ENCODE data around the gene UBE2R2.
"Not testable (repeated sequence)": the region's sequence is repeated elsewhere in the genome, so short reads cannot be mapped to it uniquely, and the experiment has no call there.

The UBE2R2 gene

DNA sequence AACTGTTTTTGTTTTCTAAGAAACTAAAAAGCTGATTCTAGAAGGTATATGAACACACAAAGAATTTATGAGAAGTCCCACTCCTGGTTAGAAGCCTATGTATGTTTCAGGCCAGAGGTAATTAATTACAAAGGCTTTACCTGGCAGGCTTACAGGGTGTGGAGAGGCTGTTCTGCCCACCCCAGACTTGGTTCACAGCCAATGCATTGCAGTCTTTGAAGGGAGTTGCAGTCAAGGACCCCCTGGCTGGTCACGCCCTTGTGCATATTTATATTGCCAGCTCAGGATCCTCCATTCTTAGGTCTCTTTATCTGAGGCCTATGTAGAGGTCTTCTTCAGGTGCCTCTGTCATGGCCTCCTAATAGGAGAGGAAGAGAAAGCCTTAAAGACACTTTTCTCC, 35.2 kb upstream of the UBE2R2 start:
- H3K4me3 ChIP-seq (ENCODE audit: low read depth, low read length), result no peak overlapping the region
- DNase-seq (ENCODE audit: low read depth, low spot score), result no peak
- TF ChIP-seq, protein P1, sequence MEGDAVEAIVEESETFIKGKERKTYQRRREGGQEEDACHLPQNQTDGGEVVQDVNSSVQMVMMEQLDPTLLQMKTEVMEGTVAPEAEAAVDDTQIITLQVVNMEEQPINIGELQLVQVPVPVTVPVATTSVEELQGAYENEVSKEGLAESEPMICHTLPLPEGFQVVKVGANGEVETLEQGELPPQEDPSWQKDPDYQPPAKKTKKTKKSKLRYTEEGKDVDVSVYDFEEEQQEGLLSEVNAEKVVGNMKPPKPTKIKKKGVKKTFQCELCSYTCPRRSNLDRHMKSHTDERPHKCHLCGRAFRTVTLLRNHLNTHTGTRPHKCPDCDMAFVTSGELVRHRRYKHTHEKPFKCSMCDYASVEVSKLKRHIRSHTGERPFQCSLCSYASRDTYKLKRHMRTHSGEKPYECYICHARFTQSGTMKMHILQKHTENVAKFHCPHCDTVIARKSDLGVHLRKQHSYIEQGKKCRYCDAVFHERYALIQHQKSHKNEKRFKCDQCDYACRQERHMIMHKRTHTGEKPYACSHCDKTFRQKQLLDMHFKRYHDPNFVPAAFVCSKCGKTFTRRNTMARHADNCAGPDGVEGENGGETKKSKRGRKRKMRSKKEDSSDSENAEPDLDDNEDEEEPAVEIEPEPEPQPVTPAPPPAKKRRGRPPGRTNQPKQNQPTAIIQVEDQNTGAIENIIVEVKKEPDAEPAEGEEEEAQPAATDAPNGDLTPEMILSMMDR (IDR thresholded peaks at IDR 0.05; ENCODE audit: insufficient read depth, low read length, missing control alignments), result no peak
- POLR2A ChIA-PET, result interaction anchor here (0.6 kb wide), 1 partner anchor 18 kb away, joined by 3 read pairs; no protein-coding TSS in a partner anchor
- CTCF ChIA-PET, result interaction anchor here (4.2 kb wide), 2 partner anchors 31 to 43 kb away, joined by 26 to 52 read pairs; no protein-coding TSS in a partner anchor

DNA sequence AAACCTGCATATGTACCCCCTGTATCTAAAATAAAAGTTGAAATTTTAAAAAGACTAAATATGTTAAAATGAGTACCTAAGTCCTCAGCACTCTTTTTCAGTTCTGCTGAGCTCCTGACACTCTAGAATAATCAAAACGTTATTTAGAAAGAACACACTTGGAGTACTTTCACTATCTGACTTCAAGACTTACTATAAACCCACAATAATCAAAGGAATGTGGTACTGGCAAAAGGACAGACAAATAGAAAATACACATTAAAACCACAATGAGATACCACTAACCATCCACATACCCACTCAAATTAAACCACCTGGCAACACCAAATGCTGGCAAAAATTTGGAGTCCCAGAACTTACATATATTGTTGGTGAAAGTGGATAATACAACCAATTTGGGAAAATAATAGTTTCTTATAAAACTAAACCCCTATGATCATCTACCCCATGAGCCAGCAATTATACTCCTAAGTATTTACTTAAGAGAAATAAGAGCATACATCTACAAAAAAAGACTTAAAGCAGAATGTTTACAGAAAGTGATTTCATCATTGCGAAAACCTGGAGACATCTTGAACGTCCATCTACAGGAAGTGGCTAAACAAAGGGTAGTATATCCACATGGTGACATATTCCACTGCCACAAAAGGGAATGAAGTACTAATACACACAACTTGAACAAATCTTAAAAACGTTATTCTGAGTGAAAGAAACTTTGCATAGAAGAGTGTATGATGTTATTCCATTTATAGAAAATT, 34.4 kb upstream of the UBE2R2 start:
- TF ChIP-seq, protein P1 (IDR thresholded peaks at IDR 0.05; ENCODE audit: insufficient read depth, low read length, missing control alignments), result no peak
- H3K4me3 ChIP-seq (ENCODE audit: low read depth, low read length), result no peak overlapping the region
- POLR2A ChIA-PET, result interaction anchor here (0.6 kb wide), 1 partner anchor 17 kb away, joined by 3 read pairs; no protein-coding TSS in a partner anchor
- CTCF ChIA-PET, result interaction anchor here (1.2 to 2.0 kb wide), 2 partner anchors 10 to 31 kb away, joined by 3 to 11 read pairs; no protein-coding TSS in a partner anchor
- no peak for DNase-seq (ENCODE audit: low read depth, low spot score)

DNA sequence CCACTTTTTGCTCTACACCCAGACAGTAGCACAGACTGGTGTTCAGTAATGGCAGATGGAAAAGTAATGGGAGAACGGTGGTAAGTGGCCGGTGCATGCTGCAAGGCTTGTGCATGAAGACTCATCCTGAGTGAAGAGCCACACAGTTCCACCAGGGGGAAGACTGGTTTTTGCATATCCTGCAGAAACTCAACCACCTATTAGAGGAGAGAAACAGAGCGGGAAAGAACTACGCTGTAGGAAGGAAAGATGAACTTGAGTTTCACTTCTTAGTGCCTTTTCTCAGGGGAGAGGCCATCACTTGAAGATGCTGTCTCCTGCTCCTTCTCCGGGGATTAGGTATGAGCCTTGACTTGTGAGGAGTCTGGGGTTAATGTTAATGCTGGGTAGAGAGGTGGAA, 31.0 kb upstream of the UBE2R2 start:
- ChIA-PET CTCF (no interaction called here), POLR2A (no interaction called here)
- no peak for DNase-seq (ENCODE audit: low read depth, low spot score)
- H3K4me3 ChIP-seq (ENCODE audit: low read depth, low read length), result no peak overlapping the region
- TF ChIP-seq, protein P1 (IDR thresholded peaks at IDR 0.05; ENCODE audit: insufficient read depth, low read length, missing control alignments), result peak; percentile 29

DNA sequence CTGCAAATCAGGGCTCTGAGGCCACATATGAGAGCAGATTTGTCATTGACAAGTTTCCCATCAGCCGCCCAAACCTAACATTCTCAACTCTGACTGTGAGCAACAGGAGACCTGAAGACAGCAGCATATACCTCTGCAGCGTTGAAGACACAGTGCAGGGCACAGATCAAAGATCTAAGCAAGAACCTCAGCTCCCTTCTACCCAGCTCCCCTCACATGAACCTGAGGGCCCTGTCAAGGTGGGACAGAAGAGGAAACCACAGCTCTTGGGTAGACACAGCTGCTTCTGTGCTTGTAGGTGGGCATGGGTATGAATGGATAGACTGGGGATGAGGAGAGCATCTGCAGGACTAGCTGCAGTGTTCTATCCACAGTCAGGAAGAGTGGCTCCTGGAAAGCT, 30.3 kb upstream of the UBE2R2 start:
- ChIA-PET POLR2A (no interaction called here), CTCF (interaction anchor here (1.1 to 3.6 kb wide), 3 partner anchors 8 to 125 kb away, joined by 3 to 23 read pairs (median 4); no protein-coding TSS in a partner anchor)
- TF ChIP-seq, protein P1 (IDR thresholded peaks at IDR 0.05; ENCODE audit: insufficient read depth, low read length, missing control alignments), result no peak
- no peak for DNase-seq (ENCODE audit: low read depth, low spot score)
- H3K4me3 ChIP-seq (ENCODE audit: low read depth, low read length), result no peak overlapping the region

DNA sequence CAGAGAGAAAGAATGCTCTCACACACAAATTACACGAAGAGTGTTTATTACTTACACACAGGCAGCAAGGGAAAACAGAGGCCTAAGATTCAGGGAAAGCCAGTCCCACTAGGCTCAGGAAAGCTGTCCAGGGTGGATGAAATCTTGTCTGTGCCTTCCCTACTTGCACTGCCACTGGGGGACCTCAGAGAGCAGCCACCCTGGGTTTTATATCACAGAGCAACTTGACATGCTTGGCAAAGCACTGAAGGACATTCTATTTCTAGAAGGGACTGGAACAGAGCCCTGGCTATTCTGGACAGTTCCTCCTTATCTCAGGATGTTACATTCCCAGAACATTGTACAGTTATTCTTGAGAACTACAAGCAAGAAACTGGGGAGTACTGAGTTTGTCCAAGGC, 29.1 kb upstream of the UBE2R2 start:
- TF ChIP-seq, protein P1 (IDR thresholded peaks at IDR 0.05; ENCODE audit: insufficient read depth, low read length, missing control alignments), result no peak
- ChIA-PET CTCF (interaction anchor here (1.1 to 3.6 kb wide), 3 partner anchors 9 to 164 kb away, joined by 3 to 23 read pairs (median 4); no protein-coding TSS in a partner anchor), POLR2A (no interaction called here)
- no peak overlapping the region for H3K4me3 ChIP-seq (ENCODE audit: low read depth, low read length)
- DNase-seq (ENCODE audit: low read depth, low spot score), result no peak

DNA sequence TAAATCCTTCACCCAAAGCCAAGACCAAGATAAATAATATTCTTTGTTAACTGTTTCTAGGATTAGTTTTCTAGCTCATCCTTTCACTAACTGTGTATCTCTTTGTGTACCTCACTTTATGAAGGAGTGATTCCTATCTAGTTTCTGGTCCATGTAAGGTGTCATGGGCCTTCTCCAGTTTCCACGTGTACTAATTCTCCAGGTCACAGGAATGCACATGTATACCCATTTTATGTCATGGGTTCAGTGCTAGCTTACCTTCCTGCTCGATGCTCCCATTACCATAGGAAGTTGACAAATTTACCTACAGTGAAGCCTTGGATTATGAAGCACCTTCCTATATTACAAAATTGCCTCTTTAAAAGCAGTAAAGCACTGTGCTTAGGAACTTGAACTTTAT, 27.5 kb upstream of the UBE2R2 start:
- CTCF ChIA-PET, result interaction anchor here (1.8 to 3.6 kb wide), 2 partner anchors 11 to 26 kb away, joined by 5 to 23 read pairs; no protein-coding TSS in a partner anchor
- POLR2A ChIA-PET; DNase-seq (ENCODE audit: low read depth, low spot score); H3K4me3 ChIP-seq (ENCODE audit: low read depth, low read length): not testable (repeated sequence)
